Measurements from ENCODE around the gene TLR7.

DNA sequence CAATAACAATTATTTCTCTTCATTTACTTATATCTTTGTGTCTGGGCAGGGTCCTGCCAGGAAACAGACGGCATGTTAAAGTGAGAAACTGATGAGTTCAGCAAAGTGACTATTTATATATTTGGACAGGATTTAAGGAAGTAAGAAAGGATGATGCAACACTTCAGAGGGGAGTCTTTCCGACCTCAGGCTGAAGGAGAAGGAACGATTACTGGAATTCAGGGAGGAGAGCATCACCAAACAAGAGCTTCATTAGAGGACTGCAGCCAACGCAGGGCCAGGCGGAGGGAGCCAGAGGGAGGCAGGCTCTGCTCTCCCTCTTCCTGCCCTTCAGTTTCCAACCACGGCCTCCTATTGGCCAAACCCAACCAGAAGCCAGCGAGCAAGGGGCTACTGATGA is 1.5 kb upstream of the TLR7 start:
- TF ChIP-seq CTCF (IDR thresholded peaks at IDR 0.05 in 2 of 3, conservative IDR thresholded peaks at IDR 0.05 in 1 of 3; ENCODE audit: control insufficient read depth in 2 of 3, extremely low read depth in 1 of 3, insufficient read depth in 1 of 3, low read depth in 3 of 3, low read length in 3 of 3): no peak
- TF ChIP-seq E2F4 (IDR thresholded peaks at IDR 0.05; ENCODE audit: low read depth, low read length): no peak
- no peak for TF ChIP-seq POLR2AphosphoS5 (IDR thresholded peaks at IDR 0.05; ENCODE audit: low read length)
- TF ChIP-seq TAF1 (IDR thresholded peaks at IDR 0.05; ENCODE audit: borderline replicate concordance, low read depth, low read length): no peak
- TF ChIP-seq POLR2A (IDR thresholded peaks at IDR 0.05; ENCODE audit: low read depth, low read length): no peak
- no peak for TF ChIP-seq MEF2B (IDR thresholded peaks at IDR 0.05; ENCODE audit: partially characterized antibody, poor library complexity, severe bottlenecking)
- TF ChIP-seq, protein P1, sequence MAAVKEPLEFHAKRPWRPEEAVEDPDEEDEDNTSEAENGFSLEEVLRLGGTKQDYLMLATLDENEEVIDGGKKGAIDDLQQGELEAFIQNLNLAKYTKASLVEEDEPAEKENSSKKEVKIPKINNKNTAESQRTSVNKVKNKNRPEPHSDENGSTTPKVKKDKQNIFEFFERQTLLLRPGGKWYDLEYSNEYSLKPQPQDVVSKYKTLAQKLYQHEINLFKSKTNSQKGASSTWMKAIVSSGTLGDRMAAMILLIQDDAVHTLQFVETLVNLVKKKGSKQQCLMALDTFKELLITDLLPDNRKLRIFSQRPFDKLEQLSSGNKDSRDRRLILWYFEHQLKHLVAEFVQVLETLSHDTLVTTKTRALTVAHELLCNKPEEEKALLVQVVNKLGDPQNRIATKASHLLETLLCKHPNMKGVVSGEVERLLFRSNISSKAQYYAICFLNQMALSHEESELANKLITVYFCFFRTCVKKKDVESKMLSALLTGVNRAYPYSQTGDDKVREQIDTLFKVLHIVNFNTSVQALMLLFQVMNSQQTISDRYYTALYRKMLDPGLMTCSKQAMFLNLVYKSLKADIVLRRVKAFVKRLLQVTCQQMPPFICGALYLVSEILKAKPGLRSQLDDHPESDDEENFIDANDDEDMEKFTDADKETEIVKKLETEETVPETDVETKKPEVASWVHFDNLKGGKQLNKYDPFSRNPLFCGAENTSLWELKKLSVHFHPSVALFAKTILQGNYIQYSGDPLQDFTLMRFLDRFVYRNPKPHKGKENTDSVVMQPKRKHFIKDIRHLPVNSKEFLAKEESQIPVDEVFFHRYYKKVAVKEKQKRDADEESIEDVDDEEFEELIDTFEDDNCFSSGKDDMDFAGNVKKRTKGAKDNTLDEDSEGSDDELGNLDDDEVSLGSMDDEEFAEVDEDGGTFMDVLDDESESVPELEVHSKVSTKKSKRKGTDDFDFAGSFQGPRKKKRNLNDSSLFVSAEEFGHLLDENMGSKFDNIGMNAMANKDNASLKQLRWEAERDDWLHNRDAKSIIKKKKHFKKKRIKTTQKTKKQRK (IDR thresholded peaks at IDR 0.05; ENCODE audit: low read depth, low read length): no peak
- no peak for TF ChIP-seq KLF5 (IDR thresholded peaks at IDR 0.05; ENCODE audit: partially characterized antibody)
- no peak for TF ChIP-seq SPI1 (IDR thresholded peaks at IDR 0.05; ENCODE audit: borderline replicate concordance, insufficient read depth, low read depth, low read length)
- TF ChIP-seq DPF2 (IDR thresholded peaks at IDR 0.05): no peak
- TF ChIP-seq SMC3 (IDR thresholded peaks at IDR 0.05; ENCODE audit: borderline replicate concordance, low read length): no peak

Measured in GM12878 (cell line).